Measurements from ENCODE around the gene OPRM1. TPM values are rescaled to one million over a fixed set of nuclear protein-coding genes. Genes with fewer than 3 reads are reported as not detected.
A peak's percentile ranks its signal among the peaks of the same experiment; 100 is the strongest.

OPRM1 gene
- not detected for total RNA-seq

DNA sequence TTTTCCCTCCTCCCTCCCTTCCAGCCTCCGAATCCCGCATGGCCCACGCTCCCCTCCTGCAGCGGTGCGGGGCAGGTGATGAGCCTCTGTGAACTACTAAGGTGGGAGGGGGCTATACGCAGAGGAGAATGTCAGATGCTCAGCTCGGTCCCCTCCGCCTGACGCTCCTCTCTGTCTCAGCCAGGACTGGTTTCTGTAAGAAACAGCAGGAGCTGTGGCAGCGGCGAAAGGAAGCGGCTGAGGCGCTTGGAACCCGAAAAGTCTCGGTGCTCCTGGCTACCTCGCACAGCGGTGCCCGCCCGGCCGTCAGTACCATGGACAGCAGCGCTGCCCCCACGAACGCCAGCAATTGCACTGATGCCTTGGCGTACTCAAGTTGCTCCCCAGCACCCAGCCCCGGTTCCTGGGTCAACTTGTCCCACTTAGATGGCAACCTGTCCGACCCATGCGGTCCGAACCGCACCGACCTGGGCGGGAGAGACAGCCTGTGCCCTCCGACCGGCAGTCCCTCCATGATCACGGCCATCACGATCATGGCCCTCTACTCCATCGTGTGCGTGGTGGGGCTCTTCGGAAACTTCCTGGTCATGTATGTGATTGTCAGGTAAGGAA, at the start of gene OPRM1:
TSS of gene OPRM1 (plus strand) at position 10 of the 612 bp plus-strand sequence. CDS start at position 315, 305 bp downstream.
- ATAC-seq (no peak), DNase-seq (peak; percentile 68)
- no peak within 1 kb of the TSS for H3K4me3 Mint-ChIP-seq
- H3K27ac Mint-ChIP-seq = no peak within 1 kb of the TSS
- ChIA-PET POLR2A (no interaction called here), CTCF (no interaction called here)
- H3K27me3 Mint-ChIP-seq = peaks cover 29% of the 10 kb centered on the region
- H3K4me1 Mint-ChIP-seq = no peaks in the 10 kb centered on the region
- no peaks in the 10 kb centered on the region for H3K9me3 Mint-ChIP-seq (ENCODE audit: low read depth)
- no peaks in the 10 kb centered on the region for H3K36me3 Mint-ChIP-seq (ENCODE audit: low read depth)
- intact Hi-C loops (cut with DNase I, micrococcal nuclease) = no loop called here

GRCh38 chr6:153989989-153990388, 49.1 kb upstream of the OPRM1 start:
- Mint-ChIP-seq H3K27me3 (peaks cover 8% of the 10 kb centered on the region), H3K9me3 (ENCODE audit: low read depth) (peaks cover 3% of the 10 kb centered on the region), H3K27ac (no peak overlapping the region), H3K4me1 (no peaks in the 10 kb centered on the region), H3K36me3 (ENCODE audit: low read depth) (no peaks in the 10 kb centered on the region), H3K4me3 (no peak overlapping the region)
- POLR2A ChIA-PET = no interaction called here
- no peak for ATAC-seq
- intact Hi-C loops (cut with DNase I, micrococcal nuclease) = no loop called here
- CTCF ChIA-PET = no interaction called here
- no peak for DNase-seq

GRCh38 chr6:153994004-153994403, 45.0 kb upstream of the OPRM1 start:
- ATAC-seq (no peak), DNase-seq (no peak)
- H3K4me1 Mint-ChIP-seq = no peaks in the 10 kb centered on the region
- no peak overlapping the region for H3K4me3 Mint-ChIP-seq
- intact Hi-C loops (cut with DNase I, micrococcal nuclease) = no loop called here
- H3K27ac Mint-ChIP-seq = no peak overlapping the region
- peaks cover 3% of the 10 kb centered on the region for H3K9me3 Mint-ChIP-seq (ENCODE audit: low read depth)
- H3K27me3 Mint-ChIP-seq = peaks cover 5% of the 10 kb centered on the region
- no peaks in the 10 kb centered on the region for H3K36me3 Mint-ChIP-seq (ENCODE audit: low read depth)
- CTCF ChIA-PET = no interaction called here
- POLR2A ChIA-PET = no interaction called here

DNA sequence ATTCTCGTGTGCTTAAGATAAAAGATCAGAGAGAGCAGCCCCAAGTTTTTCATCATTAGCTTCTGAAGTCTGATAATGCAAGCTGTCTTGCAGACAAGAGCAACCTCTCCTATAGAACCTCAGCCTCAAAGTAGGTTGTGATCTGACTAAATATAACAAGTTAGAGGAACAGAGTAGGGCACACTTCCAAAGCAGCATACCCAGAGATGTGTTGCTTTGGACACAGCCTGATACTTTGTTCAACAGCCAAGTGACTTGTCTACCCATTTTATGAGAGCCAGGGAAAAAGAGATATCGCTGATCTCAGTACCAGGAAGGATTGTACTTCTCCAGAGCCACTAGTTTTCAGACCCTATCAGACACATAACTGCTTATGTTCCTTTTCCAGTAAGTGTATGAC, 44.2 kb upstream of the OPRM1 start:
- ATAC-seq = no peak
- CTCF ChIA-PET = interaction anchor here (0.9 kb wide), 1 partner anchor 9 kb away, joined by 3 read pairs; no protein-coding TSS in a partner anchor
- no peak overlapping the region for H3K27ac Mint-ChIP-seq

GRCh38 chr6:153997221-153997620, 41.8 kb upstream of the OPRM1 start:
- CTCF ChIA-PET = no interaction called here
- intact Hi-C loops (cut with DNase I, micrococcal nuclease) = no loop called here
- H3K36me3 Mint-ChIP-seq (ENCODE audit: low read depth) = no peaks in the 10 kb centered on the region
- H3K4me1 Mint-ChIP-seq = no peaks in the 10 kb centered on the region
- H3K9me3 Mint-ChIP-seq (ENCODE audit: low read depth) = no peaks in the 10 kb centered on the region
- peaks cover 6% of the 10 kb centered on the region for H3K27me3 Mint-ChIP-seq
- ATAC-seq (no peak), DNase-seq (no peak)
- no peak overlapping the region for H3K27ac Mint-ChIP-seq
- POLR2A ChIA-PET = no interaction called here
- H3K4me3 Mint-ChIP-seq = no peak overlapping the region

More for the DNA sequence above, 44.2 kb upstream of the OPRM1 start:
- POLR2A ChIA-PET = no interaction called here
- Mint-ChIP-seq H3K27me3 (peaks cover 7% of the 10 kb centered on the region), H3K36me3 (ENCODE audit: low read depth) (no peaks in the 10 kb centered on the region), H3K9me3 (ENCODE audit: low read depth) (peaks cover 3% of the 10 kb centered on the region), H3K4me1 (no peaks in the 10 kb centered on the region), H3K4me3 (no peak overlapping the region)
- intact Hi-C loops (cut with DNase I, micrococcal nuclease) = no loop called here
- DNase-seq = no peak

- intact Hi-C loops (cut with DNase I, micrococcal nuclease) = no loop called here
- ATAC-seq (no peak), DNase-seq (no peak)
- Mint-ChIP-seq H3K4me3 (no peak overlapping the region), H3K9me3 (ENCODE audit: low read depth) (no peaks in the 10 kb centered on the region), H3K36me3 (ENCODE audit: low read depth) (no peaks in the 10 kb centered on the region), H3K27ac (no peak overlapping the region), H3K4me1 (no peaks in the 10 kb centered on the region), H3K27me3 (peaks cover 6% of the 10 kb centered on the region)
- POLR2A ChIA-PET = no interaction called here
- CTCF ChIA-PET = interaction anchor here (0.6 to 0.9 kb wide), 3 partner anchors 14 to 419 kb away, joined by 3 to 8 read pairs (median 3); no protein-coding TSS in a partner anchor
Observed at GRCh38 chr6:154001494-154002285, 37.4 kb upstream of the OPRM1 start.

GRCh38 chr6:154002894-154003293, 36.1 kb upstream of the OPRM1 start:
- no peaks in the 10 kb centered on the region for H3K36me3 Mint-ChIP-seq (ENCODE audit: low read depth)

DNA sequence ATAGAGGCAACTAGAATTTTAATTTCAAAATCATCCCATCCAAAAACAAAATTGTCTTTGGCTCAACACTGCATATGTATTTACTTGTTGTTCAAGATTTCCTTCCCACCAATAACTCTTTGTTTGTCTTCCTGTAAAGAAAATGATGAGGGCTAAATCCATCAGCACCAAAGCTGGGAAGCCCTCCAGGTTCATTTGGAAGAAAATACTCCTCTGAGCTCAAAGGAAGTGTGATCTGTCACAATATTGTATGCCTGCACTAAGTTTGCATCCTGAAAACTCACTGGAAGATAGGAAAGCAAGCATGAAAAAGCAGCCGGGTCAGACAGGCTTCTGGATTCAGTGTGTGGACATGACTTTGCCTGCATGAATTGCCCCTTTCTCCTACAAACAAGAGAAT, 28.7 kb upstream of the OPRM1 start:
- ChIA-PET POLR2A (interaction anchor here (0.6 kb wide), 1 partner anchor 270 kb away, joined by 3 read pairs; no protein-coding TSS in a partner anchor), CTCF (no interaction called here)
- no peaks in the 10 kb centered on the region for H3K4me1 Mint-ChIP-seq
- ATAC-seq (no peak), DNase-seq (no peak)
- H3K27ac Mint-ChIP-seq = no peak overlapping the region
- no peaks in the 10 kb centered on the region for H3K36me3 Mint-ChIP-seq (ENCODE audit: low read depth)
- H3K9me3 Mint-ChIP-seq (ENCODE audit: low read depth) = no peaks in the 10 kb centered on the region
- intact Hi-C loops (cut with DNase I, micrococcal nuclease) = no loop called here
- H3K27me3 Mint-ChIP-seq = no peaks in the 10 kb centered on the region
- H3K4me3 Mint-ChIP-seq = no peak overlapping the region

More at GRCh38 chr6:154002894-154003293, 36.1 kb upstream of the OPRM1 start:
- H3K4me3 Mint-ChIP-seq = no peak overlapping the region
- H3K4me1 Mint-ChIP-seq = no peaks in the 10 kb centered on the region
- POLR2A ChIA-PET = no interaction called here
- DNase-seq (no peak), ATAC-seq (no peak)
- intact Hi-C loops (cut with DNase I, micrococcal nuclease) = no loop called here
- H3K9me3 Mint-ChIP-seq (ENCODE audit: low read depth) = no peaks in the 10 kb centered on the region
- peaks cover 6% of the 10 kb centered on the region for H3K27me3 Mint-ChIP-seq
- no peak overlapping the region for H3K27ac Mint-ChIP-seq
- CTCF ChIA-PET = no interaction called here

DNA sequence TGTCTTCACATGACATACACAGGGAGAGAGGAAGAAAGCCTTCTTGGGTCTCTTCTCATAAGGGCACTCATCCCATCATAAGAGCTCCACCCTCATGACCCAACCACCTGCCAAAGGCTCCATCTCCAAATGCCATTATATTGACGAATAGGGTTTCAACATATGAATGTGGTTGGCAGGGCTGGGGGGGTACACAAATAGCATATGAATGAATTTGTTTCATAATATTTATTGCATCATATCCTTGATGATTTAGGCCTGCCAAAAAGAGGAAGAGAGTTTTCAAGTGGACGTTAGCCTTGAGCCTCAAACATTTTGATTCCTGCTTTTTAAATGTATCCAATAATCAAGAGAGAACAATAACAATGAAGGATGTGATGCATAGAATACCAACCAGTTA, 26.2 kb upstream of the OPRM1 start:
- no peak for DNase-seq
- no peaks in the 10 kb centered on the region for H3K4me1 Mint-ChIP-seq
- no peaks in the 10 kb centered on the region for H3K36me3 Mint-ChIP-seq (ENCODE audit: low read depth)
- peaks cover 2% of the 10 kb centered on the region for H3K27me3 Mint-ChIP-seq
- ATAC-seq = no peak
- CTCF ChIA-PET = interaction anchor here (1.0 kb wide), 1 partner anchor 17 kb away, joined by 3 read pairs; no protein-coding TSS in a partner anchor
- no peak overlapping the region for H3K27ac Mint-ChIP-seq
- no peaks in the 10 kb centered on the region for H3K9me3 Mint-ChIP-seq (ENCODE audit: low read depth)
- intact Hi-C loops (cut with DNase I, micrococcal nuclease) = no loop called here
- no peak overlapping the region for H3K4me3 Mint-ChIP-seq
- POLR2A ChIA-PET = no interaction called here

DNA sequence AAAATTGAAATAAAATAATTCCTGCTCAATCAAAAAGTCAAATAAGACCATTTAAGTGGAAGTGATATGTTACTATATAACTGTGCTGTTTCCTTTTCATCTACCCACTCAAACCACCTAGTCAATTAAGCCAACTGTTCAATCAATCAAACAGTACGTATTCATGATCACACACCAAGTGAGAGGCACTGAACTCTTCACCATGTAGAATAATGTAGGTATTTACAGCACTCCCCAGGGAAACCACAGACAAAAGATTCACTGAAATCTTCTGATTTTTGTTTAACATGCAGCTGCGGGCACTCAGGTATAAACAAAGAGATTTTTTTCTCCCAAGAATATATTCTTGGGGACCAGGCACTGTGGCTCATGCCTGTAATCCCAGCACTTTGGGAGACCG, 21.3 kb upstream of the OPRM1 start:
- H3K27me3 Mint-ChIP-seq = peaks cover 2% of the 10 kb centered on the region
- intact Hi-C loops (cut with DNase I, micrococcal nuclease) = no loop called here
- H3K4me1 Mint-ChIP-seq = no peaks in the 10 kb centered on the region
- H3K9me3 Mint-ChIP-seq (ENCODE audit: low read depth) = peaks cover 4% of the 10 kb centered on the region
- DNase-seq (no peak), ATAC-seq (no peak)
- H3K36me3 Mint-ChIP-seq (ENCODE audit: low read depth) = no peaks in the 10 kb centered on the region
- H3K27ac Mint-ChIP-seq = no peak overlapping the region
- CTCF ChIA-PET = no interaction called here
- no peak overlapping the region for H3K4me3 Mint-ChIP-seq
- POLR2A ChIA-PET = no interaction called here

GRCh38 chr6:154030646-154031045, 8.4 kb upstream of the OPRM1 start:
- intact Hi-C loops (cut with DNase I, micrococcal nuclease) = no loop called here
- Mint-ChIP-seq H3K27me3 (peaks cover 9% of the 10 kb centered on the region), H3K4me1 (no peaks in the 10 kb centered on the region), H3K9me3 (ENCODE audit: low read depth) (no peaks in the 10 kb centered on the region), H3K4me3 (no peak overlapping the region), H3K27ac (no peak overlapping the region), H3K36me3 (ENCODE audit: low read depth) (no peaks in the 10 kb centered on the region)
- no peak for ATAC-seq
- POLR2A ChIA-PET = no interaction called here
- CTCF ChIA-PET = no interaction called here
- DNase-seq = no peak

GRCh38 chr6:154041001-154041400, 2.0 kb downstream of the OPRM1 start:
- ChIA-PET POLR2A (no interaction called here), CTCF (interaction anchor here (0.7 kb wide), 1 partner anchor 9 kb away, joined by 3 read pairs; no protein-coding TSS in a partner anchor)
- no peaks in the 10 kb centered on the region for H3K9me3 Mint-ChIP-seq (ENCODE audit: low read depth)
- no peak overlapping the region for H3K27ac Mint-ChIP-seq
- ATAC-seq (no peak), DNase-seq (no peak)
- no peak overlapping the region for H3K4me3 Mint-ChIP-seq
- H3K27me3 Mint-ChIP-seq = peaks cover 33% of the 10 kb centered on the region
- no peaks in the 10 kb centered on the region for H3K36me3 Mint-ChIP-seq (ENCODE audit: low read depth)
- intact Hi-C loops (cut with DNase I, micrococcal nuclease) = no loop called here
- no peaks in the 10 kb centered on the region for H3K4me1 Mint-ChIP-seq
